ENCODE measurements around the gene EVX2. TPM values are rescaled to one million over a fixed set of nuclear protein-coding genes. Genes with fewer than 3 reads are reported as not detected.

The EVX2 gene
- total and polyA plus RNA-seq, 2 of the 13 experiments (the other 11 are each of a cell fraction or from before 2014, with no cell fraction given), result not detected

DNA sequence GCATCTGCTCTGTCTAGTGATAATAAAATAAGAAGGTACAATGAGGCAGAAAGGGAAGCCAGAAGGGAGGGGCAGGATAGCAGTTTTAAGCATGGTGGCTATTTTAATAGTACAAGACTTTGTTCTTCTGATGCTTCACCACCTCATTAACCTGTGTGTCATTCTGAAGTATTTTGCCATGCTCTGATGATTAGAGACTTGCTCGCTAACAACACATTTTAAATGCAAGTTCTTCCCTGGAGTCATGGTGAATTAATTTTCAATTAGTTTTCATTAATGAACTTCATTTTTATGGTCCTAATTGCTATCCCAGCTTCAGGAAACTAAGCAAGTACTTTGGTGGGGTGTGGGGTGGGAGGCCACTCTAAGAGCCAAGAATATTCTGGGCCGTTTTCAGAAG, 56.0 kb downstream of the EVX2 start:
- TF ChIP-seq ZNF562 (CRISPR knock-in tag; IDR thresholded peaks at IDR 0.05; ENCODE audit: borderline replicate concordance) (no peak), WIZ (CRISPR knock-in tag; IDR thresholded peaks at IDR 0.05) (no peak)
- TF ChIP-seq, protein P1, sequence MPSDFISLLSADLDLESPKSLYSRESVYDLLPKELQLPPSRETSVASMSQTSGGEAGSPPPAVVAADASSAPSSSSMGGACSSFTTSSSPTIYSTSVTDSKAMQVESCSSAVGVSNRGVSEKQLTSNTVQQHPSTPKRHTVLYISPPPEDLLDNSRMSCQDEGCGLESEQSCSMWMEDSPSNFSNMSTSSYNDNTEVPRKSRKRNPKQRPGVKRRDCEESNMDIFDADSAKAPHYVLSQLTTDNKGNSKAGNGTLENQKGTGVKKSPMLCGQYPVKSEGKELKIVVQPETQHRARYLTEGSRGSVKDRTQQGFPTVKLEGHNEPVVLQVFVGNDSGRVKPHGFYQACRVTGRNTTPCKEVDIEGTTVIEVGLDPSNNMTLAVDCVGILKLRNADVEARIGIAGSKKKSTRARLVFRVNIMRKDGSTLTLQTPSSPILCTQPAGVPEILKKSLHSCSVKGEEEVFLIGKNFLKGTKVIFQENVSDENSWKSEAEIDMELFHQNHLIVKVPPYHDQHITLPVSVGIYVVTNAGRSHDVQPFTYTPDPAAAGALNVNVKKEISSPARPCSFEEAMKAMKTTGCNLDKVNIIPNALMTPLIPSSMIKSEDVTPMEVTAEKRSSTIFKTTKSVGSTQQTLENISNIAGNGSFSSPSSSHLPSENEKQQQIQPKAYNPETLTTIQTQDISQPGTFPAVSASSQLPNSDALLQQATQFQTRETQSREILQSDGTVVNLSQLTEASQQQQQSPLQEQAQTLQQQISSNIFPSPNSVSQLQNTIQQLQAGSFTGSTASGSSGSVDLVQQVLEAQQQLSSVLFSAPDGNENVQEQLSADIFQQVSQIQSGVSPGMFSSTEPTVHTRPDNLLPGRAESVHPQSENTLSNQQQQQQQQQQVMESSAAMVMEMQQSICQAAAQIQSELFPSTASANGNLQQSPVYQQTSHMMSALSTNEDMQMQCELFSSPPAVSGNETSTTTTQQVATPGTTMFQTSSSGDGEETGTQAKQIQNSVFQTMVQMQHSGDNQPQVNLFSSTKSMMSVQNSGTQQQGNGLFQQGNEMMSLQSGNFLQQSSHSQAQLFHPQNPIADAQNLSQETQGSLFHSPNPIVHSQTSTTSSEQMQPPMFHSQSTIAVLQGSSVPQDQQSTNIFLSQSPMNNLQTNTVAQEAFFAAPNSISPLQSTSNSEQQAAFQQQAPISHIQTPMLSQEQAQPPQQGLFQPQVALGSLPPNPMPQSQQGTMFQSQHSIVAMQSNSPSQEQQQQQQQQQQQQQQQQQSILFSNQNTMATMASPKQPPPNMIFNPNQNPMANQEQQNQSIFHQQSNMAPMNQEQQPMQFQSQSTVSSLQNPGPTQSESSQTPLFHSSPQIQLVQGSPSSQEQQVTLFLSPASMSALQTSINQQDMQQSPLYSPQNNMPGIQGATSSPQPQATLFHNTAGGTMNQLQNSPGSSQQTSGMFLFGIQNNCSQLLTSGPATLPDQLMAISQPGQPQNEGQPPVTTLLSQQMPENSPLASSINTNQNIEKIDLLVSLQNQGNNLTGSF (CRISPR knock-in tag; IDR thresholded peaks at IDR 0.05), result no peak
- in situ Hi-C loops (cut with HindIII; ENCODE audit: extremely low pct_ligation_motif_present, low pct_unique_long_range_greater_than_20kb), result no loop called here
- BruUV-seq (replicated peaks), result no TSS peak
- 5% methylated on average over 2 of the region's 2 CpGs for WGBS (ENCODE audit: low lambda C conversion rate)
- ATAC-seq (no peak), FAIRE-seq (no peak), DNase-seq (ENCODE audit: low spot score) (no peak)
- POLR2A ChIA-PET, result no interaction called here
- Histone ChIP-seq H3K9me3 (ENCODE audit: low read length) (no peaks in the 10 kb centered on the region), H2AFZ (ENCODE audit: low read length) (no peak overlapping the region), H3K27ac (ENCODE audit: extremely low read length, insufficient read depth, low read length) (no peak overlapping the region), H3K4me3 (replicated peaks in 1 of 3; ENCODE audit: insufficient read depth in 1 of 3, low read depth in 2 of 3, low read length in 3 of 3) (no peak overlapping the region), H3K36me3 (replicated peaks in 1 of 2; ENCODE audit: control insufficient read depth in 1 of 2, insufficient read depth in 2 of 2, low read length in 2 of 2) (no peaks in the 10 kb centered on the region), H4K20me1 (ENCODE audit: insufficient read depth, low read length) (no peaks in the 10 kb centered on the region), H3K4me1 (ENCODE audit: insufficient read depth, low read length) (no peaks in the 10 kb centered on the region), H3K9ac (ENCODE audit: insufficient read depth, low read depth, low read length) (no peak overlapping the region), H3K79me2 (ENCODE audit: insufficient read depth, low read length) (no peaks in the 10 kb centered on the region), H3K4me2 (ENCODE audit: low read depth, low read length) (no peak overlapping the region), H3K27me3 (ENCODE audit: control insufficient read depth in 1 of 2, insufficient read depth in 2 of 2, low read length in 2 of 2) (peaks cover 0 to 4% of the 10 kb centered on the region in 2 experiments; a peak in 1 of 5 replicates)
- CTCF ChIA-PET (ENCODE audit: low intra/inter-chr PET ratio, low total read pairs), result no interaction called here
- intact Hi-C loops (cut with micrococcal nuclease; ENCODE audit: unreplicated experiment), result no loop called here

Other genes with a start within 250 kb of the EVX2 start
- 25.4 and 30.1 TPM in 2 replicates for gene LNPK, start 81.7 kb downstream of the EVX2 start, total RNA-seq (2016; rRNA removed; fragmentation: Illumina TruSeq; extraction: Trizol)
- 20.6 and 26.1 TPM in 2 replicates for gene LNPK, start 81.7 kb downstream of the EVX2 start, polyA plus RNA-seq (2011; rRNA removed)
- gene HOXD13, start 8.8 kb upstream of the EVX2 start, total RNA-seq (2016; rRNA removed; fragmentation: Illumina TruSeq; extraction: Trizol), result not detected in 2 replicates
- gene HOXD13, start 8.8 kb upstream of the EVX2 start, polyA plus RNA-seq (2011; rRNA removed), result not detected in 2 replicates
- gene HOXD12, start 15.8 kb upstream of the EVX2 start, total RNA-seq (2016; rRNA removed; fragmentation: Illumina TruSeq; extraction: Trizol), result not detected in 2 replicates
- not detected in 2 replicates for gene HOXD12, start 15.8 kb upstream of the EVX2 start, polyA plus RNA-seq (2011; rRNA removed)
- not detected in 2 replicates for gene HOXD11, start 23.3 kb upstream of the EVX2 start, total RNA-seq (2016; rRNA removed; fragmentation: Illumina TruSeq; extraction: Trizol)
- not detected in 2 replicates for gene HOXD11, start 23.3 kb upstream of the EVX2 start, polyA plus RNA-seq (2011; rRNA removed)
- gene HOXD10, start 32.8 kb upstream of the EVX2 start, total RNA-seq (2016; rRNA removed; fragmentation: Illumina TruSeq; extraction: Trizol), result not detected in 2 replicates
- not detected in 2 replicates for gene HOXD10, start 32.8 kb upstream of the EVX2 start, polyA plus RNA-seq (2011; rRNA removed)
- gene HOXD9, start 38.8 kb upstream of the EVX2 start, total RNA-seq (2016; rRNA removed; fragmentation: Illumina TruSeq; extraction: Trizol), result not detected in 2 replicates
- not detected in 2 replicates for gene HOXD9, start 38.8 kb upstream of the EVX2 start, polyA plus RNA-seq (2011; rRNA removed)
- gene HOXD8, start 45.7 kb upstream of the EVX2 start, total RNA-seq (2016; rRNA removed; fragmentation: Illumina TruSeq; extraction: Trizol), result not detected in 2 replicates
- not detected in 2 replicates for gene HOXD8, start 45.7 kb upstream of the EVX2 start, polyA plus RNA-seq (2011; rRNA removed)
- 0.31 TPM in 1 of 2 replicates, not detected in the other for gene HOXD4, start 67.6 kb upstream of the EVX2 start, total RNA-seq (2016; rRNA removed; fragmentation: Illumina TruSeq; extraction: Trizol)
- not detected in 2 replicates for gene HOXD4, start 67.6 kb upstream of the EVX2 start, polyA plus RNA-seq (2011; rRNA removed)
- gene HOXD3, start 73.3 kb upstream of the EVX2 start, total RNA-seq (2016; rRNA removed; fragmentation: Illumina TruSeq; extraction: Trizol), result 0.08 and 0.09 TPM in 2 replicates
- gene HOXD3, start 73.3 kb upstream of the EVX2 start, polyA plus RNA-seq (2011; rRNA removed), result 0.05 TPM in 1 of 2 replicates, not detected in the other
- 10.0 and 10.4 TPM in 2 replicates for gene HOXD1, start 104.7 kb upstream of the EVX2 start, total RNA-seq (2016; rRNA removed; fragmentation: Illumina TruSeq; extraction: Trizol)
- 11.4 and 22.3 TPM in 2 replicates for gene HOXD1, start 104.7 kb upstream of the EVX2 start, polyA plus RNA-seq (2011; rRNA removed)
- gene MTX2, start 185.5 kb upstream of the EVX2 start, total RNA-seq (2016; rRNA removed; fragmentation: Illumina TruSeq; extraction: Trizol), result 75.7 and 96.1 TPM in 2 replicates
- 41.7 and 58.1 TPM in 2 replicates for gene MTX2, start 185.5 kb upstream of the EVX2 start, polyA plus RNA-seq (2011; rRNA removed)

Measured in HepG2 (cell line).